GM21381 (cell line): ENCODE measurements around the gene KCNMA1.

Source experiments
- ATAC-seq: cut with Tn5 transposase; IDR thresholded peaks from one replicate; pipeline ENCODE4 v1.9.1; 2021; ENCODE audit warnings: mild to moderate bottlenecking, moderate library complexity; ENCODE audit not compliant: unreplicated experiment

The KCNMA1 gene

GRCh38 chr10:77234599-77234998 lies 403.0 kb downstream of the KCNMA1 start:
- ATAC-seq = no peak

- no peak for ATAC-seq
Observed at GRCh38 chr10:77233466-77233865, 404.1 kb downstream of the KCNMA1 start.

GRCh38 chr10:77231884-77232610 lies 405.6 kb downstream of the KCNMA1 start:
- no peak for ATAC-seq

GRCh38 chr10:77231375-77231774 lies 406.2 kb downstream of the KCNMA1 start:
- ATAC-seq = no peak

GRCh38 chr10:77230194-77230593 lies 407.4 kb downstream of the KCNMA1 start:
- ATAC-seq = no peak

- ATAC-seq = no peak
Observed at GRCh38 chr10:77229704-77230103, 407.9 kb downstream of the KCNMA1 start.

- no peak for ATAC-seq
Observed at GRCh38 chr10:77228559-77228958, 409.0 kb downstream of the KCNMA1 start.

GRCh38 chr10:77226853-77227565 lies 410.6 kb downstream of the KCNMA1 start:
- ATAC-seq = no peak

GRCh38 chr10:77226452-77226851 lies 411.2 kb downstream of the KCNMA1 start:
- ATAC-seq = no peak

- no peak for ATAC-seq
Observed at GRCh38 chr10:77226020-77226419, 411.6 kb downstream of the KCNMA1 start.

GRCh38 chr10:77223526-77224460 lies 413.8 kb downstream of the KCNMA1 start:
- ATAC-seq = no peak

GRCh38 chr10:77220150-77220549 lies 417.5 kb downstream of the KCNMA1 start:
- no peak for ATAC-seq

- ATAC-seq = no peak
Observed at GRCh38 chr10:77219046-77219445, 418.6 kb downstream of the KCNMA1 start.

GRCh38 chr10:77214799-77215198 lies 422.8 kb downstream of the KCNMA1 start:
- no peak for ATAC-seq

- no peak for ATAC-seq
Observed at GRCh38 chr10:77212632-77213031, 425.0 kb downstream of the KCNMA1 start.

- ATAC-seq = no peak
Observed at GRCh38 chr10:77210645-77211044, 427.0 kb downstream of the KCNMA1 start.

GRCh38 chr10:77208684-77209256 lies 428.8 kb downstream of the KCNMA1 start:
- ATAC-seq = no peak

- ATAC-seq = no peak
Observed at GRCh38 chr10:77207828-77208185, 429.8 kb downstream of the KCNMA1 start.

- ATAC-seq = no peak
Observed at GRCh38 chr10:77207182-77207827, 430.3 kb downstream of the KCNMA1 start.

GRCh38 chr10:77205135-77205534 lies 432.5 kb downstream of the KCNMA1 start:
- no peak for ATAC-seq

GRCh38 chr10:77204171-77204570 lies 433.4 kb downstream of the KCNMA1 start:
- no peak for ATAC-seq
